ENCODE results near the gene UBAP2L.
A peak's percentile ranks its signal among the peaks of the same experiment; 100 is the strongest.
"Not testable (repeated sequence)": the region's sequence is repeated elsewhere in the genome, so short reads cannot be mapped to it uniquely, and the experiment has no call there.

The UBAP2L gene

GRCh38 chr1:154198756-154199562 lies 21.8 kb upstream of the UBAP2L start:
- peak; percentile 68 for DNase-seq (ENCODE audit: low read depth)

- DNase-seq (ENCODE audit: low read depth): peak; percentile 33
Measured at GRCh38 chr1:154199563-154199879, 21.2 kb upstream of the UBAP2L start.

- not testable (repeated sequence) for DNase-seq (ENCODE audit: low read depth)
Measured at GRCh38 chr1:154205778-154206177, 15.0 kb upstream of the UBAP2L start.

- DNase-seq (ENCODE audit: low read depth): no peak
Measured at GRCh38 chr1:154206196-154206595, 14.6 kb upstream of the UBAP2L start, which contains the start of gene CFAP141. Gene CFAP141 (minus strand): TSS chr1:154206333. CDS start chr1:154206307, 26 bp downstream.

- DNase-seq (ENCODE audit: low read depth): no peak
Measured at GRCh38 chr1:154207262-154207661, 13.5 kb upstream of the UBAP2L start.

GRCh38 chr1:154208677-154209388 lies 11.9 kb upstream of the UBAP2L start:
- DNase-seq (ENCODE audit: low read depth): no peak

GRCh38 chr1:154212083-154212482 lies 8.7 kb upstream of the UBAP2L start:
- DNase-seq (ENCODE audit: low read depth): no peak

- peak; percentile 71 for DNase-seq (ENCODE audit: low read depth)
Measured at GRCh38 chr1:154213274-154213673, 7.5 kb upstream of the UBAP2L start.

- DNase-seq (ENCODE audit: low read depth): no peak
Measured at GRCh38 chr1:154218545-154218944, 2.2 kb upstream of the UBAP2L start.

GRCh38 chr1:154219541-154219940 lies 1.2 kb upstream of the UBAP2L start:
- DNase-seq (ENCODE audit: low read depth): peak; percentile 31

- DNase-seq (ENCODE audit: low read depth): no peak
Measured at GRCh38 chr1:154220970-154221277, 169 bp downstream of the UBAP2L start.

- peak; percentile 77 for DNase-seq (ENCODE audit: low read depth)
Measured at GRCh38 chr1:154221278-154222001, 685 bp downstream of the UBAP2L start.

- DNase-seq (ENCODE audit: low read depth): no peak
Measured at GRCh38 chr1:154222518-154222917, 1.8 kb downstream of the UBAP2L start.

GRCh38 chr1:154222918-154223317 lies 2.2 kb downstream of the UBAP2L start:
- DNase-seq (ENCODE audit: low read depth): no peak

- DNase-seq (ENCODE audit: low read depth): no peak
Measured at GRCh38 chr1:154223621-154224020, 2.9 kb downstream of the UBAP2L start.

GRCh38 chr1:154225370-154225769 lies 4.6 kb downstream of the UBAP2L start:
- DNase-seq (ENCODE audit: low read depth): no peak

- DNase-seq (ENCODE audit: low read depth): not testable (repeated sequence)
Measured at GRCh38 chr1:154231112-154231511, 10.4 kb downstream of the UBAP2L start.

GRCh38 chr1:154233127-154233526 lies 12.4 kb downstream of the UBAP2L start:
- DNase-seq (ENCODE audit: low read depth): not testable (repeated sequence)

- DNase-seq (ENCODE audit: low read depth): no peak
Measured at GRCh38 chr1:154236855-154237254, 16.1 kb downstream of the UBAP2L start.

- DNase-seq (ENCODE audit: low read depth): no peak
Measured at GRCh38 chr1:154237435-154237834, 16.7 kb downstream of the UBAP2L start.

GRCh38 chr1:154237880-154238506 lies 17.2 kb downstream of the UBAP2L start:
- DNase-seq (ENCODE audit: low read depth): no peak

- no peak for DNase-seq (ENCODE audit: low read depth)
Measured at GRCh38 chr1:154239491-154239890, 18.7 kb downstream of the UBAP2L start.
